Nephron progenitor cell (in vitro differentiated cells): ENCODE data around the gene HK3.

Source experiments
- DNase-seq: peaks from one replicate; pipeline ENCODE4 v3.0.0; 2021
- H3K27ac Mint-ChIP-seq: 2 replicates; pipeline ENCODE4 v1.8.0; 2021; ENCODE audit warnings: mild to moderate bottlenecking, moderate library complexity, mixed read lengths
- H3K27me3 Mint-ChIP-seq: 2 replicates; pipeline ENCODE4 v1.8.0; 2021; ENCODE audit warnings: mild to moderate bottlenecking, low read depth, mixed read lengths; ENCODE audit not compliant: poor library complexity
- H3K36me3 Mint-ChIP-seq: 2 replicates; pipeline ENCODE4 v1.8.0; 2021; ENCODE audit warnings: low read depth, mixed read lengths
- H3K4me1 Mint-ChIP-seq: 2 replicates; pipeline ENCODE4 v1.8.0; 2021; ENCODE audit warnings: mixed read lengths
- H3K4me3 Mint-ChIP-seq: 2 replicates; pipeline ENCODE4 v1.8.0; 2021; ENCODE audit warnings: mild to moderate bottlenecking, moderate library complexity, mixed read lengths
- H3K9me3 Mint-ChIP-seq: 2 replicates; pipeline ENCODE4 v1.8.0; 2021; ENCODE audit warnings: mild to moderate bottlenecking, moderate library complexity, mixed read lengths
- TF ChIP-seq, protein P1 (sequence below): fragments of 200-600 bp; sonication (generic); IDR thresholded peaks from 2 replicates; pipeline ENCODE4 v1.5.0; 2021; ENCODE audit warnings: antibody characterized with exemption

The HK3 gene

DNA sequence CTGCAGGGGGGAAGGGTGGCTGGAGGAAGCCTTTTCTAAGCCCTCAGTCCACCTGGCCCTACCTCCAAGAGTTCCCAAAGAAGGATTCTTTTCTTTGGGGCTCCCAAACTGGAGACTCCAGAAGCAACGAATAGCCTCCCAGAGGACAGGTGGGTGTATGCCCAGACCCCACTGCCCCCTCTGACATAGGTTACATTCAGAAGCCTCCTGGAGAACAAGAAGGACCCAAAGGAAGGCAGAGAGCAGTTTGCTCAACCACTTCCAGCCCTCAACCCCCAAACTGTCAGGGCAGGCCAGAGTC lies 10.3 kb downstream of the HK3 start:
- Mint-ChIP-seq H3K27me3 (peaks cover 25% of the 10 kb centered on the region), H3K4me3 (no peak overlapping the region), H3K27ac (no peak overlapping the region), H3K36me3 (no peaks in the 10 kb centered on the region), H3K9me3 (no peaks in the 10 kb centered on the region), H3K4me1 (peaks cover 10% of the 10 kb centered on the region)
- DNase-seq, result no peak
- TF ChIP-seq, protein P1, sequence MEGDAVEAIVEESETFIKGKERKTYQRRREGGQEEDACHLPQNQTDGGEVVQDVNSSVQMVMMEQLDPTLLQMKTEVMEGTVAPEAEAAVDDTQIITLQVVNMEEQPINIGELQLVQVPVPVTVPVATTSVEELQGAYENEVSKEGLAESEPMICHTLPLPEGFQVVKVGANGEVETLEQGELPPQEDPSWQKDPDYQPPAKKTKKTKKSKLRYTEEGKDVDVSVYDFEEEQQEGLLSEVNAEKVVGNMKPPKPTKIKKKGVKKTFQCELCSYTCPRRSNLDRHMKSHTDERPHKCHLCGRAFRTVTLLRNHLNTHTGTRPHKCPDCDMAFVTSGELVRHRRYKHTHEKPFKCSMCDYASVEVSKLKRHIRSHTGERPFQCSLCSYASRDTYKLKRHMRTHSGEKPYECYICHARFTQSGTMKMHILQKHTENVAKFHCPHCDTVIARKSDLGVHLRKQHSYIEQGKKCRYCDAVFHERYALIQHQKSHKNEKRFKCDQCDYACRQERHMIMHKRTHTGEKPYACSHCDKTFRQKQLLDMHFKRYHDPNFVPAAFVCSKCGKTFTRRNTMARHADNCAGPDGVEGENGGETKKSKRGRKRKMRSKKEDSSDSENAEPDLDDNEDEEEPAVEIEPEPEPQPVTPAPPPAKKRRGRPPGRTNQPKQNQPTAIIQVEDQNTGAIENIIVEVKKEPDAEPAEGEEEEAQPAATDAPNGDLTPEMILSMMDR, result no peak

DNA sequence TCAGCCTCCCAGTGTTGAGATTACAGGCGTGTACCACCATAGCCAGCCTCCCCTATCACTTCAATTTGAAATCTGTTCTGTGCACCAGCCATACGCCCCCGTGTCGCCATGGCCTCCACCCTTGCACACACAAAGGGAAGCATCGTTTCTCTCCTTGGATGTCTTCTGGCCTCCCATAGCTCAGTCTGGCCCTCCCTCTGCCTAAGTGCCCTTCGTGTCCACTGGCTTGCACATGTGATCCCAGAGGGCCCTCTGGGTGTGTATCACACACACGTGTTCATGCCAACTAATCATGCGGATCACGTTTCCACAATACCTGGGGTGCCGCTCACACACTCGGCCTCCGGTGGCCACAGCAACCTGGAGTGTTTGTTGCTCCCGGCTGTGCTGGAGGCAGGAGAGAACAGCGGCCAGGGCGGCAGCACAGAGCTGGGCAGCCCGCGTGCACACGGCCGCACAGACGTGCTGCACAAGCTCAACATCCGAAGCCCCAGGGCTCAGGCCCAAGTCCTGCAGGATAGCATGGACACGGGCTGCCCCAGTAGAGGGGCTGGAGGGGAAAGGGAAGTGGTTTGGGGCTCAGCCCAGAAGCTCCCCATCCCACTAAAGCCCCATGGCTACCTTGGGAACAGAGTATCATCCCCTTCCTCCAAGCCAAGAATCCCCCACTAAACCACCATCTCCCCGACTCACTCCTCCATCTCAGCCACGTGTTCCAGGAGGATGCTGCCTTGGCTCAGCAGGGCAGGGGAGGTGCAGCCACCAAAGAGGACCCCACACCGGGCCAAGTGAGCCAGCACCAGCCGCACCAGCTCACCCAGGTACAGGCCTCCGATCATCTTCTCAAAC lies 10.9 kb downstream of the HK3 start:
- peaks cover 10% of the 10 kb centered on the region for H3K4me1 Mint-ChIP-seq
- H3K4me3 Mint-ChIP-seq, result no peak overlapping the region
- H3K27me3 Mint-ChIP-seq, result peaks cover 25% of the 10 kb centered on the region
- TF ChIP-seq, protein P1, result no peak
- no peak overlapping the region for H3K27ac Mint-ChIP-seq
- DNase-seq, result no peak
- H3K9me3 Mint-ChIP-seq, result no peaks in the 10 kb centered on the region
- H3K36me3 Mint-ChIP-seq, result no peaks in the 10 kb centered on the region

DNA sequence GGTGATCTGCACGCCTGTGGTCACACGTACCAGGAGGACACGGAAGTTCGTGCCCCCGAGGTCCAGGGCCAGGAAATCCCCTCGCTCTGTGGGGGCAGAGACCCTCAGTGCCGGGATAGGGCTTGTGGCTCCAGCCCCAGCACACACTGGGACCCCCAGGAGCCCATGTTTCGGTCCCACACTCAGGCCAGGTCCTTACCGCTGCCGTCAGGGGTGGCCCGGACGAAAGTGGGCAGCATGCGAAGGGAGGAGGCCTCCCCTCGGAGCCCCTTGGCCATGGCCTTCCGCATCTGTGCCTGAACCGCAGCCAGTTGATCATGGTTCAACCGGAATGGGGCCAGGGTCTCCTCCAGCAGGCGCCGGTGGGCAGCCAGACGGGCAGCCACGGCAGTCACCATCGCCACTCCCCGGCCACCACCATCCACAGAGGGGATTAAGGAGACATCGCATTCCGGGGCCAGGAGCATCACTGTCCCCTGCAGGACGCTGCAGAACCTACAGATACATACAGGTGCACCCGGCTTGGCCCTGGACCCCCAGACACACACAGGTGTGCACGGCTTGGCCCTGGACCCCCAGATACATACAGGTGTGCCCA lies 11.8 kb downstream of the HK3 start:
- H3K27ac Mint-ChIP-seq, result no peak overlapping the region
- H3K36me3 Mint-ChIP-seq, result no peaks in the 10 kb centered on the region
- H3K27me3 Mint-ChIP-seq, result peaks cover 18% of the 10 kb centered on the region
- TF ChIP-seq, protein P1, result no peak
- peaks cover 10% of the 10 kb centered on the region for H3K4me1 Mint-ChIP-seq
- no peaks in the 10 kb centered on the region for H3K9me3 Mint-ChIP-seq
- no peak overlapping the region for H3K4me3 Mint-ChIP-seq
- DNase-seq, result no peak

DNA sequence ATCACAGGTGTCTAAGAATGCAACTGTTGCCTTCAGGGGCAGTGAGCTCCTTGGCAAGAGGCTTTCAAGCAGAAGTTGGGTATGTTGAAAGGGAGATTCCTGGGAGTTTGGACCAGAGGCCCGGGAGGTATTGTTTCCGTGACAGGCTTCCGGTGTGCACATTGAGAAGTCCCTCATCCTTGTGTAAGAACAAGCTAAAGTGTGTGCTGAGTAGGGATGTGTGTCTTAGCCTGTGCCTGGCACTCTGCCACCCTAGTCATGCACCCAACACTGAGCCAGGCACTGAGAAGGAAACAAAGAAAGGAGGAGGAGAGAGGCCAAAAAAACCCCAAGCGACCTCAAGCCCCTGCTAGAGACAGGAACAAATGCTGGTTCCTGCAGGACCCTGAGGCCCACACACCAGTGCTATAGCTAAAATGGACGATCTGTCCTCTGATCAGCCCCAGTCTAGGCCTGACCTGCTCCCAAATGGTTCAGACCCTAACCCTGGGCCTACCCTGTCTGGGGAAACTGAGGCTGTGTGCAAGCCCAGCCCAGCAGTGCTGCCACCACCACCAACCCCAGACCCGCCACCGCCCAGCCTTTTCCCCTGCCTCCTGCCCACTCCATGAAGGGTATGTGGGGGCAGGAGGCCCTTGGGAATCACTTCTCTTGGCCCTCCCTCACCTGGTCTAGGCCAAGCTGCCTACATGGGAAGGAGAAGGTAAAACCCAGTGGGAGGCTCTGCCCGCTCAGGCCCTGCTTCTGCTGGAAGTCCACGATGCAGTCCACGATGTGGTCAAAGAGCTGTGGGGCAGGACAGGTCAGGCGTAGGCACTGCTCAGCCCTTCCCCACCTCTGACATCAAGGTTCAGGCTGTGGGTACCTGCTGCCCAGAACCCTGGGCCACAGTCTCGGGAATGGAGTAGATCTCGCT lies 12.6 kb downstream of the HK3 start:
- H3K27ac Mint-ChIP-seq, result no peak overlapping the region
- no peak for DNase-seq

DNA sequence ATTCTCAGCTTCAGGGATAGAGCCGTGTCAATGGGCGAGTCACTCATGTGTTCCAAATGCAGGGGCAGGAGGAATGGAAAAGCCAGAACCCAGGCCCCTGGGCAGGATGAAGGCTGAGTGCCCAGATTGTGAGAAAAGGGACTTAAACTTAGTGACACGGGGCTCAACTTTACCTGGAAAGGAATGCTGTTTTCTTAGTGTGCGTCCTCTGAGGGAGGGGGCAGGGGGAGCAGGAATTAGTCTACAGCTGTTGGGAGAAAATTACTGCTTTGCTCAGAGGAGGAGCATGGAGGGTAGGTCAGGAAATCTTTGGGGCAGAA lies 14.6 kb downstream of the HK3 start:
- Mint-ChIP-seq H3K9me3 (no peaks in the 10 kb centered on the region), H3K27ac (no peak overlapping the region), H3K36me3 (no peaks in the 10 kb centered on the region), H3K27me3 (peaks cover 8% of the 10 kb centered on the region), H3K4me3 (no peak overlapping the region), H3K4me1 (peaks cover 10% of the 10 kb centered on the region)
- TF ChIP-seq, protein P1, result no peak
- no peak for DNase-seq

More for the DNA sequence above, 12.6 kb downstream of the HK3 start:
- peaks cover 13% of the 10 kb centered on the region for H3K27me3 Mint-ChIP-seq
- H3K9me3 Mint-ChIP-seq, result no peaks in the 10 kb centered on the region
- H3K4me3 Mint-ChIP-seq, result no peak overlapping the region
- H3K4me1 Mint-ChIP-seq, result peaks cover 10% of the 10 kb centered on the region
- H3K36me3 Mint-ChIP-seq, result no peaks in the 10 kb centered on the region
- TF ChIP-seq, protein P1, result no peak
